NCI-H69 (cell line): ENCODE data around the gene CCSER1.

ENCODE experiments used
- DNase-seq: peaks from one replicate; lab custom pipeline; 2025; lab: John Stamatoyannopoulos, UW

The CCSER1 gene

GRCh38 chr4:90198086-90198847 lies 71.1 kb downstream of the CCSER1 start:
- DNase-seq, result peak; percentile 43

GRCh38 chr4:90207887-90208454 lies 80.8 kb downstream of the CCSER1 start:
- no peak for DNase-seq

- peak; percentile 69 for DNase-seq
These were observed 82.7 kb downstream of the CCSER1 start for GRCh38 chr4:90209922-90210321.

- no peak for DNase-seq
These were observed 84.0 kb downstream of the CCSER1 start for GRCh38 chr4:90211174-90211573.

GRCh38 chr4:90215286-90215685 lies 88.1 kb downstream of the CCSER1 start:
- DNase-seq, result no peak

GRCh38 chr4:90219822-90220221 lies 92.6 kb downstream of the CCSER1 start:
- DNase-seq, result no peak

GRCh38 chr4:90220459-90220858 lies 93.3 kb downstream of the CCSER1 start:
- peak; percentile 79 for DNase-seq

- DNase-seq, result peak; percentile 13
These were observed 99.5 kb downstream of the CCSER1 start for GRCh38 chr4:90226734-90227133.

DNA sequence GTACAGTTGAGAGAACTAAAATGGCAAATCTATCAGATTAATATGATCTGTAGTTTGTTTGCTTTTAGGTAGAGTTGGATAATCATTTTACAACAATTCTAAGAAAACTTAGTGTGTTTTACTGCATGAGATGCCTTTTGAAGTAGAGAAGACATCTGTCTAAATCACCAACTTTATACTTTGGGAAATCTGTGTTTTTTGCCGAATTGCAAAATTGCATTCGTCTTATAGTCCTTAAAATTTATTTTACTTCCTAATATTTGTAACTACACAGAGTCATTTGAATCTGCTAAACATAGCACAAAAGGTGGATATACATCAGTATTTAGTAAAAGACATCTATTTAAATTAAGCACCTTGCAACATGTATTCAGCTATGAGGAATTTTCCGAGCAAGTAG lies 100.0 kb downstream of the CCSER1 start:
- DNase-seq, result no peak

DNA sequence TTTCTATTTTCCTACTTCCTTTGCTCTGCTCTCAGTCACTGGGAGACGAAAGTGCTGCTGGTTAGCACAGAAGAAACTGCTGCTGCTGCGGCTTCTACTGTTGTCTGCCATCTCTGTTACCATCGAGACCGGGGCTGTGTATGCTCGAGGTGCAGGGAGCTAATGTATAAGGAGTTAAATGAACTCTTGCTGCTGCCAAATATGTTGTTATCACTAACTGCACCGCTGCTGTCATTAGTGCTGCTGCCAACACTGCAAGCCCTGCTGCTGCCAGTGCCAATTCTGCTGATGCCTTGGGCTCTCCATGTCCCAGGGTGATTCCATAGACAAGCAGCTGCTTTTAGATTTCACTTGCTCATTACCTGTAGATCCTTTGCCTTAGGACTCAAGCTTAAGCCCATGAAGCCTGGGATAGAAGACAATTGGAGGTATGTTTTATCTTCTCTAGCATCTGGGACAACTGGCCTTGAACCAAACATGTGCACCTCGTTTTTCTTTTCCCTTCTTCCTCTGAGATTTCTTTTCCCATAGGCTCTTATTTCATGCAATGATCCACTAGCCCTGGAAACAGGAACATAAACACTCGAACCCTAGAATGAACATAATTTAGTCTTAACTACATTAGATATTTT lies 107.8 kb downstream of the CCSER1 start:
- DNase-seq, result peak; percentile 46

DNA sequence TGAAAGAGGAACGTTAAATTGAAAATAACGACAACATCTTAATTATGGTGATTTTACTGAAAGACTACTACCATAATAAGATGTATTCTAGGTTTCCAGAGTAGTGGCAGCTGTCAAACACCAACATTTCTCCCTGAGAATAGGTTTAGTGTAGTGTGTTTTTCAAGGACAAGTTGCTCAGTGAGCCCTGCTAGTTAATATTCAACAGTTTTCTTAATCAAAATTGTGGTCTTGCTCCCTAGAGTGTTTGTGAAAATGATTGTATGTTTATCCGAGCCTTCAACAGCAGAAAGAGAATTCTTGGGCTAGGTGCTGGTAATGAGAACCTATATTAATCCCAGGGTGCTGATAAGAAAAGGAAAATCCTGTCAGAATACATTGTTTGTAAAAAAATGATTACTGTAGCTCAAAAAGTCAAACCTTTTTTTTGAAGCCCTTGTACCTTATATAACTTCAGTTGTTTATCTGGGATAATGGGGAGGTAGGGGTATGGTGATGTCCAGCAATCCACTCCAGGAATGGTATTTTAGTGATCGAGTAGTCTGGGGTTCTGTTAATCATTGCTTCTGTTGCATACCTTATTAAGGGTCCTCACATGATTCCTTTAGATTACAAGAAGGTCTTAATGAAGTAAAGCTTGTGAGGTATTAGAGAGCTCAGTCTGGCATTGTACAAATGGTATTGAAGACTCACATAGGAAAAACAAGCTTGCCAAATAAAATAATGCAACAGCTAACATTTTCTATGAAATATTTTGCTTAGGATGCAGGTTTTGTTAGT lies 110.7 kb downstream of the CCSER1 start:
- DNase-seq, result no peak

DNA sequence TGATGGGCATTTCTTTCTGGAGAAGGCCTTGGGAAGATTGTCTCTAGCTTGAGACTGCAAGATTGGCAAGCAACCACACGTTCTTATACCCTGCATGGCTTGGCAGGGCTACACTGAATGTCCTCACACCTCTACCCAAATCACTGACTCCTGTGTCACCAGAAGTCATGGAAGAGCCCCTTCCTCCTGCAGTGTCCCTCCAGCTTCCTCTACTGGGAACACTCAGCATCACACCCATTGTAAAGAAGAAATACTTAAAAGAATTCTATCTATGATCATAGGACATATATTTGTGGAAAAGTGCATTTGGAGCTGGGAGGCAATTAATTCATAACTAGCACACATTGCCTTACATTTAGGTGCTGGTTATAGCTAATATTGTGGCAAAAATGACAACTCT lies 113.1 kb downstream of the CCSER1 start:
- DNase-seq, result no peak

GRCh38 chr4:90241008-90241407 lies 113.8 kb downstream of the CCSER1 start:
- no peak for DNase-seq

DNA sequence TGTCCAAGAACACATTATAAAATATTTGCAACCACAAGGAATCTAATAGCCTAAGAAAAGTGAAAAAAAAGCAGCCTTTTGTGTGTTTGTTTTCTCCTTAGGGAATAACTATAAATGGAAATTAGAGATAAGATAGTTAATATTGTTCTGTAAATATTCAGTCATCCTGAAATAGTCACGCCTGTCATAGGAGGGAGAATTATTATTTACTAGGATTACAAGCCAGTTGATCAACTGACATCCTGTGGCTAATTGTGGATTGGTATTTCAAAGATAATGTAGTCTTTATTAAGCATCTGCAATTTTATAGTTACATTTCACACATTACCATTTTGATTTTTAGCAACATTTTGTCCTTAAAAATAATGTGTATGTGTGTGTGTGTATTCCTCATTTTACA lies 118.6 kb downstream of the CCSER1 start:
- DNase-seq, result peak; percentile 12

- peak; percentile 37 for DNase-seq
These were observed 119.6 kb downstream of the CCSER1 start for GRCh38 chr4:90246816-90247215.

DNA sequence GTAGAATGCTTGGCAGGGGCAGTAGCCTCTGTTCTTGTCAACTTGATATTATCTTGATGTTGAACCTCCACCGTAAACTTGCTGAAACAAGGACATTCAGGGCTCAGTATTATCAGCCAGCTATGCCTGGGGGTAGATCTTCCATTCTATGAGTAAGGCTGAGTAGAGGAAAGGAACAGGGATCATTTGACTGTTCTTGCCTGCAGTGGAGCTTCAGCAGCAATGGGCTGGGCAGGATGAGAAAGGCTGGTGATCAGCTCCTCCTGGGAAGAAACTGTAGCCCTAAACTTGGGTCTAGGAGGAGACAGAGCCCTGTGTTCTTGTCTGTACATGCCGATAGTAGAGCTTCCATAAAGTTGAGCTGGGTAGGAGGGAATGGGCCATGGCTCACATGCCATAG lies 127.2 kb downstream of the CCSER1 start:
- no peak for DNase-seq

GRCh38 chr4:90274175-90274574 lies 147.0 kb downstream of the CCSER1 start:
- no peak for DNase-seq

- peak; percentile 31 for DNase-seq
These were observed 153.8 kb downstream of the CCSER1 start for GRCh38 chr4:90280954-90281353.

DNA sequence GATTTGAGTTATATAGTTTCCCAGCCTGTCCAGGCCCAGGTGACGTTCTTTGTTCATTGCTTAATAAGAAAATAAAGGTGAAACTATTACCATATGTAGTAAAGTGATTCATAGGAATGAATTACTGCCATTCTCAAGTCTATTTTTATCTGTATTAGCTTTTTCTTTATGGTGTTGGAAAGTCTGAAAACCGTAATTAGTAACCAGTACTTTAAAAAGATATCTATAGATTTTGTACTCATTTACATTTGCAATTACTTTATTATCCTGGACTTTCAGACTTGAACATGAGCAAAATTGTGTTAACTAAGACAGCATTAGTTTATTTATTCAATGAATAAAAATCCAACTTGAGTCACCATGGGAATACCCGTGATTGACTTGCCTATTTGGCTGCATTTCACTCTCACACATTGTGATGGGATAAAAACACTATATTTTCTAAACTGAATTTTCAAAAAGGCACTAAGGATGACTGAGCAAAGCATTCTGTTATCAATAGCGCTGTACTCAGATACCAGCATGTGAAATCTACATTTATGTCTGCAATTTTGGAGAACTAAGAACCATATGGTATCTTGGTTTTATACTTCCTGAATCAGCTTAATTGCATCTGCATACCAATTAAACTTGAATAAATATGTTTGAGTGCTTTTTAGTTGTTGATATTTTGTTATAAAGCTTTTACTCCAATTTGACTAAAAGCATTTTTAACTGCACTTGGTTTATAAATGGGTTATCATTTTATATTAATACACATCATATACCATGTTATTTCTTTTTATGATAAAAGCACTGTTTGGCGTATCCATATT lies 154.6 kb downstream of the CCSER1 start:
- peak; percentile 45 for DNase-seq

DNA sequence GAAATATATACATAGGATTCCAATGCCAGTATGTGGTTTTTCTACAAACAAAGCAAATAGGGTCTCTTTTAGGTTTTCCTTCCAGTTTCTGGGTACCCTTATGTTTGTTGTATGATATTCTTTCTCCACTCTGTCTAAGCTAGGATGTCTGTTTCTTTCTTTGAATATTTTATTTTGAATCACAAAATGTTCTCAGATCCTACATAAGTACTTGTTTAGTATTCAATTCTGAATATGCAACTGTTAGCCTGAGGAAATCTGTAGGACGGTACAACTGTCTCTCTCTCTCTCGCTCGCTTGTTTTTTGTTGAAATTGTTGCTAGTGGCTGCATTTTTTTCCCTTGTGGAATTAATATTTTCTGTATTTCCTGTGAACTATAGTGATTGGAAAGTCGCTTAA lies 163.2 kb downstream of the CCSER1 start:
- DNase-seq, result no peak

DNA sequence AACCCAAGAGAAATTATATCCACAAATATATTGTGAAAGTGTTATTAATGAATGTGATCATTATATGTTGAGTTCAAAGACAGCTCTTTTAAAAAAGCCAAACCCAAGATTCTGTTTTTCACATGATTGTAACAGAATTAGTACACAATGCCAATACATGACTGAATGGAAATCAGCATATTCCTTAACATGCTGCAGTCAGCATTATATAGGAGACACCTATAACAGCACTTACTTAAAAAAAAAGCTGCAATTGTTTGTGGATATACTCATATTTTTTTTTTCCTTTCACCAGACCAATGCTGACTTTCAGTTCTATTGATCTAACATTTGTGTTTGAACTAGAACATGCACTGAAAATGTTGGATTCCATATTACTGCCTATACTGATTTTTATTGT lies 165.2 kb downstream of the CCSER1 start:
- peak; percentile 3 for DNase-seq

DNA sequence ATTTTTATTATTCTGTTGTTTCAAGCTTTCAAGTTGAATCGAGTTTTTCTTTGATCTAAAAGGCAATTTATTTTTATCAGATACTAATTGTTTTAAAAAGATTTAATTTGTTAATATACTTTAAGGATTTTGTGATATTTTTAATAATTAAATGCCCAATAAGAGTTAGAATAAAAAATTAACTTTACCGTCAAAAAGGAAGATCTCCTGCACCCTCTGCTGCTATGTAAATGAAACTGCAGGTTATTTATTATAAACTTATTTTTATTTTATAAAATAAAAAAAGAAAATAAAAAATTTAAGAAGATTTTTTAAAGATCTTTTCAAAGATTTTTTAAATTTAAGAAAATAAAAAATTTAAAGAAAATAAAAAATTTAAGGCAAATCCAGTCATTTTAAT lies 166.1 kb downstream of the CCSER1 start:
- no peak for DNase-seq
